IPS-20b (cell line): ENCODE data around the gene BCOR.

Experiments used
- H3K27ac ChIP-seq: one replicate; pipeline ENCODE4 v1.5.1; 2013; ENCODE audit warnings: low read length
- H3K27me3 ChIP-seq: 2 replicates; pipeline ENCODE4 v1.6.1; 2013; ENCODE audit warnings: mild to moderate bottlenecking, low read length, inconsistent platforms; ENCODE audit not compliant: insufficient read depth
- H3K36me3 ChIP-seq: 2 replicates; pipeline ENCODE4 v1.6.1; 2013; ENCODE audit warnings: low read depth, mild to moderate bottlenecking, inconsistent platforms, low read length, moderate library complexity; ENCODE audit not compliant: insufficient read depth
- H3K4me1 ChIP-seq: 2 replicates; pipeline ENCODE4 v1.6.1; 2013; ENCODE audit warnings: mild to moderate bottlenecking, control low read depth, inconsistent platforms, low read length, moderate library complexity; ENCODE audit not compliant: insufficient read depth
- H3K4me3 ChIP-seq: 2 replicates; pipeline ENCODE4 v1.5.1; 2013; ENCODE audit warnings: mild to moderate bottlenecking, low read length, inconsistent platforms
- H3K9ac ChIP-seq: 2 replicates; pipeline ENCODE4 v1.6.1; 2013; ENCODE audit warnings: low read depth, mild to moderate bottlenecking, inconsistent platforms, low read length, moderate library complexity
- H3K9me3 ChIP-seq: 2 replicates; pipeline ENCODE4 v1.6.1; 2013; ENCODE audit warnings: mild to moderate bottlenecking, low read depth, low read length, inconsistent platforms; ENCODE audit not compliant: insufficient read depth

Gene BCOR

DNA sequence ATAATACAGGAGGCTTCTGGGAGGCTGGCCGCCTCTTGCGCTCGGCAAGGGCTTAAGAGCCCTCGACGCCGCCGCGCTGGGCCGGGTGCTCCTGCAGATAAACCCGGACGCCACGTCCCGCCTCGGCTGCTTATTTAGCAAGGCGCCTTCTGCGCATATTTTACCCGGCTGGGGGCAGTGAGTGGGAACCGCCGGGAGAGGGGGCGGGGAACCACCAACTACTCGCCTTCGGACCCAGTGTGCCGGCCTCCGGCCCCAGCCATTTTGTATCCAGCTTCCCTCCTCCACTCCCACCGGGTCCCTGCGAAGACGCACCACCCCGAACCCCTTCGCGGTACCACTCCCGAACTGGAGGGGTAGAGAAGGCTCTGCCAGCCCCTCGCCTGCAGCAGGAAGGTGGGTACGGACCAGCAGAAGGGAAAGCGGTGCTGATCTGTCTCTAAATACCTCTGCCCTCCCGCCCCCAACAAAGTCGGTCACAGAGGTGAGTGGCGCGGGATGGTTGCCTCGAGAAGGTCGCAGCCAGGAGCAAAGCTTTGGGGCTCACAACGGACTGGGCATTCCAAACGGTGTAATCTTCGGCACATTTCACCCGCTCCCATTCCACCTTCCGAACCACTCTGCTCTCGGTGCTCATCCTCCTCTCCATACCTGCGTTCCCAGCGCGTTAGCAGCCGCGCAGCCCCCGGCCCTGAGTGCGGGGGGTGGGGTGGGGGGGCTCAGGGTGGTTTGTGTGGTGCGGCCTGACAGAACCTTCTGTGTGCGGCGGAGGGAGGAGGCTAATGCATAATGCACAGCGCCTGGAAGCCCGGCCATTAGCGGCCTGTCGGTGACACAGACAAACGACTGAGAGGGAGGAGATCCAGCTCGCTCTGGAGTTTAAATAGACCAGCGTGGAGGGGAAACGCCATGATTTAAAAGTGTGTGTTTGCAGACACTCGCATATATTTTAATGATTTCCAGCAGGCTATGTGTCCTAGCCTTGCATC, 4.9 kb upstream of the BCOR start:
- H3K36me3 ChIP-seq: no peaks in the 10 kb centered on the region
- peak overlapping the region; percentile 61 for H3K4me3 ChIP-seq
- no peak overlapping the region for H3K27ac ChIP-seq
- peak overlapping the region; percentile 21; the same call in 1 of the 2 replicates for H3K9ac ChIP-seq
- H3K4me1 ChIP-seq: peaks cover 27% of the 10 kb centered on the region
- no peaks in the 10 kb centered on the region for H3K9me3 ChIP-seq
- H3K27me3 ChIP-seq: peaks cover 57% of the 10 kb centered on the region

DNA sequence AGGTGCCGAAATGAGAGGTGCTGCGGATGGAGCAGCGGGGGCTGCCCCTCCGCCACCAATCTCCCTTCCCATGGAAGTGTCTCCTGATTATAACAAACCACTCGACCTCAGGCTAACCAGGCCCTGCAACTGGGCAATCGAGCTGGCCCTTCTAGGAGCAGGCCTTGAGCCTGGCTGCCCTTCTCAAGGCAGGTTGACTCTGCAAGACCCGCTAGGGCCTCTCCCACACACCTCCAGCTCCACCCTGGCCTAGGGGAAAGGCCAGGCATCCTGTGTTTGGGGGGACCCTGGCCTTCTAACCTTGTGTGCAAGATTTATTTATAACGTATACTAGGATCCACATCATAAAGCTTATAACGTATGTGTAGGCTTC, 3.7 kb upstream of the BCOR start:
- Histone ChIP-seq H3K36me3 (no peaks in the 10 kb centered on the region), H3K4me1 (peaks cover 27% of the 10 kb centered on the region), H3K27ac (no peak overlapping the region), H3K27me3 (peaks cover 57% of the 10 kb centered on the region), H3K9me3 (no peaks in the 10 kb centered on the region), H3K9ac (peak overlapping the region; percentile 41; the same call in 1 of the 2 replicates), H3K4me3 (peak overlapping the region; percentile 51; the same call in 1 of the 2 replicates)

DNA sequence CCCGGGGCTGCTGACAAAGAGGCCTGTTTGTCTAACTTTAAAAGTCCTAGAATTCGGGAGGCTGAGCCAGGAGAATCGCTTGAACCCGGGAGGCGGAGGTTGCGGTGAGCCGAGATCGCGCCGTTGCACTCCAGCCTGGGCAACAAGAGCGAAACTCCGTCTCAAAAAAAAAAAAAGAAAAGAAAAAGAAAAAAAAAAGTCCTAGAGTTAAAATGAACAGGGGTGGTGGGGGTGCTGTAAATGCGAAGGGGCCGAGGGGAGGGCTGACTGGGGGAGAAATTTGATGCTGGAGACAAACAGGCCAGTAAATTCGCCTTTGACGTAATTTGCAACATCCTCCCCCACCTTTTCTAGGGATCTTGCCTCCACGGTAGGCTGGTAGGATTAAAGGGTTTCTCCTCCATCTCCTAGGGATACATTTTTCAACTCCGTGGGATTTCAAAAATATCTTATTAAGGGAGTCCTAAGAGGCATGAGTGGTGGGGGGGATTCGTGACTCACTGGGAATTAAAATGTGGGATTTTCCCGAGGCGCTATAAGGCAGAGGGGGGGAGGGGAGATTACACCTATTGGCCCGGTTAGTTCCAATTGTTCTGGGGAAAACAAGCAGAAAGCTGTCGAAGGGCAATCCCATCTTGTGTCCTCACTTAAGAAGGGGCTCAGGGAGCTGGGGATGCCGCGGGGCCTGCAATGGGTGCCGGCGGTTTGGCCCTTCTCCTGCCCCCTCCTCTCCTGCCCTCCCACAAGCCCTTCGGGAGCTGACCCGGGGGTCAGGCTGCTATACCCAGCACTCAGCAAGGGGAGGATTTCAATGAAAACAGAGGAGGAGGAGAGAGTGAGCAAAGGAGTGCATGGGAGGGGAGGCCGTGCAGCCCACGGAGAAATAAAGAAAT, 3.0 kb upstream of the BCOR start:
- no peak overlapping the region for H3K27ac ChIP-seq
- H3K9me3 ChIP-seq: no peaks in the 10 kb centered on the region
- no peaks in the 10 kb centered on the region for H3K36me3 ChIP-seq
- peak overlapping the region; percentile 41; the same call in 1 of the 2 replicates for H3K9ac ChIP-seq
- H3K4me3 ChIP-seq: peak overlapping the region; percentile 51
- H3K4me1 ChIP-seq: peaks cover 27% of the 10 kb centered on the region
- peaks cover 57% of the 10 kb centered on the region for H3K27me3 ChIP-seq

DNA sequence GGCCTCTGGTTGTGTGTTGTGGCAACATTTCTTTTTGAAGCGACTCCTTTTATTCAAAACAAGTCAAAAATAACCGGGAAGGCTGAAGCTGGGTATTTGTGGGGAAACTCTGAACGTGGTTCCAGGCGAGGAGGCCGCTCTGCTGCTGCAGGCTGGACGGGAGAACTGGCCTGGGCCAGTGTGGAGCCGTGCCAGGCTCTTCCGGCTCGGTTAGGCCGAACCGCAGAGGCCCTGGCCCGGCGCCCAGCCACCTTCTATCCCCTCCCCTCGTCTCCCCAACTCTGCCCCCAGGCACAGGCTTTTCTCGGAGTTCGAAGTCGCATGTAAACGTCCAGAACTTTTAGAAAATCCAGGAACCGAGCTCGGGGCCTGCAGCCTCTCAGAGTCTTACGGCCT, 2.4 kb upstream of the BCOR start:
- H3K4me3 ChIP-seq: peak overlapping the region; percentile 46; the same call in 1 of the 2 replicates
- peak overlapping the region; percentile 20; the same call in 1 of the 2 replicates for H3K9ac ChIP-seq
- H3K9me3 ChIP-seq: no peaks in the 10 kb centered on the region
- H3K36me3 ChIP-seq: no peaks in the 10 kb centered on the region
- peaks cover 61% of the 10 kb centered on the region for H3K27me3 ChIP-seq
- H3K4me1 ChIP-seq: peaks cover 27% of the 10 kb centered on the region
- H3K27ac ChIP-seq: no peak overlapping the region

DNA sequence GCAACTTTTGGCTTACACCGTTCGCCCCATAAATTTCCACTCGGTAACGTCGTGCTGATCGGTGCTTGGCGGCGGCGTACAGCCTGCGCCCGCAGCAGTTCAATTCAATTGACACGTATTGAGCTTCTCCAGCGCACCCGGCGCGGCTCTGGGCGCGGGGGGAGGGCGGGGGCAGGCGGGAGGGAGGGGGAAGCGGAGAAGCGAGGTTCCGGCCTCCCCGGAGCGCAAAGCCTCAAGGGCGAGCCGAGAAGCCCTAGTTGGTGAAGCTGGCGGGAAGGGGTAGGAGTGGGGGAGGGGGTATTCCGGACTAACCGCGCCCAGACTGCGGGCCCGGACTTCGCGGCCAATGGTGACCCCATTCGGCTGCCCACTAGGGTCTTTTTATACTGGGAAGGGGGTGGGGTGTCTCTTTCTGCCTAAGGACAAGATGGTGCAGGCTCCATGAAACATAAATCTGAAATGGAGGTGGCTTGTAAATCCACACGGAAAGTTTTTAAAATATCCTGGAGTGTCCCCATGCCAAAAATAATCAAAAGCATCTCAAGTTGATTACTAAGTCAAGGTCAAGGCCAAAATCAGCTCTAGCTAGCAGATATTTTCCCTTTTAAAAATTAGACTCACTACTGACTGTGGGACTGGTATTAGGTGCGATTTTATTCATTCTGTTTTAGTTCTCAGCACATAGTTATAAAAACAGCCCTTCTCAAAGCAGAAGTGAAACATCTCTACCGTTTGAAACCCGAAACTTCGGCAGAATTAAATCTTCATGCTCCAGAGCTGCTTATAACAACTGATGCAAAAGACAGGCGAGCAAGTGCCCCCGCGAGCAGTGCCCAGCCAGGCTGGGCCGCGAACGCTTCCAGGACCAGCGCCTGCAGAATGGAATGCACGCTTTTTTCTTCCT, 1.5 kb upstream of the BCOR start:
- peak overlapping the region; percentile 61; the same call in 1 of the 2 replicates for H3K9ac ChIP-seq
- no peaks in the 10 kb centered on the region for H3K36me3 ChIP-seq
- H3K4me3 ChIP-seq: peak overlapping the region; percentile 68
- peaks cover 57% of the 10 kb centered on the region for H3K27me3 ChIP-seq
- no peaks in the 10 kb centered on the region for H3K9me3 ChIP-seq
- peaks cover 27% of the 10 kb centered on the region for H3K4me1 ChIP-seq
- no peak overlapping the region for H3K27ac ChIP-seq

DNA sequence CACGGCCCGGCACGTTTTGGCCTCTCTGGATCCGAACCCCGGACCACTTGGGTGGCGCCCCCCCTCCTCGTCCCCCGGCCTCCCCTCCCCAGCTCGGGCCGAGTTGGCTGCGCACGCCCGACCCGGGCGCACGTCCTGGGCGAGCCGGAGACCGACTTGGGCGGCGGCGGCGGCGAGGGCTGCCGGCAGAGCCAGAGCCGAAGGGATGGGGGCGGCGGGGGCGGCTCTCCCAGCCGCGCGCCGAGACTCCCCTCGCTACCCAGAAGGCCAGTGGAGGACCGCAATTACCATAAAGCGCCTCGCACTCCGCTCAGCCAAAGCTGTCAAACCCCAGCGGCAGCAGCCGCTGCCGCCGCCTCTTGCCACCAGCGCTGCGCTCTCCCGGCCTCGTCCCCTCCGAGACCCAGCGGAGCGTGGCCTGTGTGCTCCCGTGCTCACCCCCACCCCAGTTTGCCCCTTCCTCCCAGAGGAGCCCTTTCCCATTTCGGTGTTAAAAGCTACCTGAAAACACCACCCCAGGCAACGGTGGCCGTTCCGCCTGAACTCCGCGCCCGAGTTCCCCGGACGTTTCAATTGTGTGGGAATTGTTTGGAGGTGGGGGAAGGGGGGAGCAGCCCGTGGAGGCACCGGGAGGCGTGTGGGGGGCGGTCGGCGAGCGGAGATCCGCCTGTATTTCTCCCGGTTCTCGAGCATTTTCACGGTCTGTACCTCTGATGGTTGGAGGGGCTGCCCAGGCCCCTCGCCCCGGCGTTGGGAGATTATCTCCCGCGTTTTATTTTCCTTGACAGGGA, 701 bp upstream of the BCOR start:
- Histone ChIP-seq H3K4me3 (peak overlapping the region; percentile 68; the same call in 1 of the 2 replicates), H3K9me3 (no peaks in the 10 kb centered on the region), H3K4me1 (peaks cover 24% of the 10 kb centered on the region), H3K27me3 (peaks cover 49% of the 10 kb centered on the region), H3K27ac (no peak overlapping the region), H3K9ac (peak overlapping the region; percentile 61; the same call in 1 of the 2 replicates), H3K36me3 (no peaks in the 10 kb centered on the region)

DNA sequence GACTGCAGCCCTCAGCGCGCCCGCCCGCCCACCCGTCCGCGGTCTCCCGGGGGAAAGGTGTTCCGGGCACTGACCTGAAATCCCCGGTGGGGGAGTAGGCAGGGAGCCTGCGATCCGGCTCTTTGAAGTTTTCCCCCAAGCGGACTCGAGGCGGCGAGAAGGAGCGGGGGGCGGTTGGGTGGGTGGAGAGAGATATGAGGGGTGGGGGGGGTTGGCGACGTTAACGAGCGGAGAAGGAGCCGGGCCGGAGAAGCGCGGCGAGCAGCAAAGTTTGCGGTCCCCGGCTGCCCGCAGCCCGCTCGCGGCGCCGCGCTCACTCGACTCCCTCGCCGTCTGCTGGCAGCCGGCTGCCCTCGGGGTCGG, 636 bp downstream of the BCOR start:
- Histone ChIP-seq H3K9me3 (no peaks in the 10 kb centered on the region), H3K9ac (no peak overlapping the region; the same call in 1 of the 2 replicates), H3K4me1 (peaks cover 25% of the 10 kb centered on the region), H3K36me3 (no peaks in the 10 kb centered on the region), H3K4me3 (peak overlapping the region; percentile 85; the same call in 1 of the 2 replicates), H3K27ac (no peak overlapping the region), H3K27me3 (peaks cover 36% of the 10 kb centered on the region)

DNA sequence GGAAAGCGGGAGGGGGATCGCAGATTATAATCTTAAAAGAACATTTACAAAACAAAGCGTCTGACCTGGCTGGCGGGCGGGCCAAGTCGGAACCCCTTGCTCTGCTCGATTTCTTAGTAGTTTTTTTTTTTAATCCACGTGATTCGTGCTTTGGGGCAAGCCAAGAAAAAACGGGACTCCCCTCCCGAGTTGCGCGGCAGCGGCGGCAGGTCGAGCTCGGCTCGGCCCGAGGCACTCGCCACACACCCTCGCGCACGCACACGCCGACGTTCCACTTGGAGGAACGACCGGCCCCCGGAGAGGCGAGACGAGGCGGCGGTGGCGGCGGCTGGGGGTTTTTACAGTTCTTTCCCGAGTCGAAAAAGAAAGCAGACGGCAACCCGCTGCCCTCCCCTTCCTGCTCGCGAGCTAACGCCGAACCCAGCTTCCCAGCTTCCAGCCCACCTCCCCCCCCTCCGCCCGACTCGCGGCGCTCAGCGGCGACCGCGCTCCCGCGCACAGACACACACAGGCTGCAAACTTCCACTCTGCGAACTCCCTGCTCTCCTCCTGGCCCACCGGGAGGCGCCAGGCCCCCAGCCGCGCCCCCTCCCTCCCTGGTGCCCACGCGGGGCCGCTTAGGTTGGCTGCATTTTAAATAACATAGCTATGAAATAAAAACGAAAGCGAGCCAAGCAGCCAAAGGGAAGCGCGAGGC, 1.2 kb downstream of the BCOR start:
- Histone ChIP-seq H3K27ac (no peak overlapping the region), H3K4me1 (peaks cover 20% of the 10 kb centered on the region), H3K27me3 (peaks cover 30% of the 10 kb centered on the region), H3K9ac (peak overlapping the region; percentile 79; the same call in 1 of the 2 replicates), H3K4me3 (peak overlapping the region; percentile 85), H3K36me3 (no peaks in the 10 kb centered on the region), H3K9me3 (no peaks in the 10 kb centered on the region)

DNA sequence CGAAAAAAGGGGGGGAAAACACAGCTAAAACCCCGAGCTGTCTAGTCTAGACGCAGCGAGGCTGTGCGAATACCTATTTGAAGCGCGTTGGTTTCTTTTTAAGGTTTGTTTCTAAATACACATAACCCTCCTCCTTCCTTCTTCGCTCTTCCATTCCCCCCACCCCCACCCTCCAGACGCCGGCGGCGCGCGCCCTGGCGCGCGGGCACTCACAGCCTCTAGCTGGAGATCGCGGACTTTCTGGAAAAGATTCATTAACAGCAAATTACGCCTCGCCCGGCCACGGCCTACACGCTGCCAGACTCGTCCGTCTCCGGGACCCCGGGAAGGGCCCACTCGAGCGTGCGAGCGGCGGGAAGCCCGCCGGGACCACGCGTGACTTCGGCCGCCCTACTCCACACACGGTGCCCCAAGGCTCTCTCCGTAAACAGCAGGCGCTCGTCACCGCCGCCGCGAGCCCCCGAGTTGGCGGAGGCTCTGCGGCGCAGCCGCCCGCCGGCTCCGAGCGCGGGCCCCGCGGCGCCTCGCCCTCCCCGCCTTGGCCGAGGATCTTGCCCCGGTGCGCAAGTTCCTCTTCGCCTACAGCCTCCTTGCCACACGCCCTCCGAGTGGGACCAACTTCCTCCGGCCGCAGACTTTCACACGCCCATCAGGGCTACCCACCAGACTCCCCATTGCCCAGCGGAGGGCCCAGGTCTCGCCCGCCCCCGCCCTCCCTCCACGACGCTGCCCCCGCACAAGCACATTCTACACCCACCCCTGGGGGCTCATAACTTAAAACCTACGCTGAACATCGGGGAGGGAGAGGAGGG, 2.0 kb downstream of the BCOR start:
- H3K27me3 ChIP-seq: peaks cover 22% of the 10 kb centered on the region
- no peak overlapping the region for H3K27ac ChIP-seq
- peak overlapping the region; percentile 79; the same call in 1 of the 2 replicates for H3K9ac ChIP-seq
- peaks cover 15% of the 10 kb centered on the region; the same call in 1 of the 2 replicates for H3K4me1 ChIP-seq
- H3K36me3 ChIP-seq: no peaks in the 10 kb centered on the region
- peak overlapping the region; percentile 85 for H3K4me3 ChIP-seq
- H3K9me3 ChIP-seq: no peaks in the 10 kb centered on the region
